GM21528 (cell line): Measurements from ENCODE around the gene OR6K6.

Experiments used
- ATAC-seq: cut with Tn5 transposase; IDR thresholded peaks from one replicate; pipeline ENCODE4 v1.9.1; 2021; ENCODE audit warnings: mild to moderate bottlenecking, moderate library complexity; ENCODE audit not compliant: unreplicated experiment, low FRiP score

Gene OR6K6

DNA sequence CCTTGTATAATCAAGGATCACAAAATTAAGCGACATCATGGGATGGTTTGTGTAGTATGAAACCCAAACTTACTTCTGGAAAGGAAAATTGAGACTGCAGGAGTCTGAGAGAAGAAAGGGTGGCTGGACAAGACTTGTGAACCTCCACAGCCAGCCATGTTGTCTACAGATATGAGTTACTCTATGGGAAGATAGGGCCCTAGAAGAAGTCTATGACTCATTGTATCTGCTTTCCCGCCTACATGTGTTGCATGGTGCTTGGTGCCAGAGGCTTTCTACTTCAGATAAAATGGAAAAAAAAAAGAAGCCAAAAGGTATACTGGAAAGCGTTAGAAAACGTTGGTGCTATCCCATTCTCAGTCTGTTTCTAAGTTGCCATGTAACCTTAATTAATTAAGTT, 45.2 kb downstream of the OR6K6 start:
- no peak for ATAC-seq

- no peak for ATAC-seq
Observed at GRCh38 chr1:158800526-158800925, 46.0 kb downstream of the OR6K6 start.

DNA sequence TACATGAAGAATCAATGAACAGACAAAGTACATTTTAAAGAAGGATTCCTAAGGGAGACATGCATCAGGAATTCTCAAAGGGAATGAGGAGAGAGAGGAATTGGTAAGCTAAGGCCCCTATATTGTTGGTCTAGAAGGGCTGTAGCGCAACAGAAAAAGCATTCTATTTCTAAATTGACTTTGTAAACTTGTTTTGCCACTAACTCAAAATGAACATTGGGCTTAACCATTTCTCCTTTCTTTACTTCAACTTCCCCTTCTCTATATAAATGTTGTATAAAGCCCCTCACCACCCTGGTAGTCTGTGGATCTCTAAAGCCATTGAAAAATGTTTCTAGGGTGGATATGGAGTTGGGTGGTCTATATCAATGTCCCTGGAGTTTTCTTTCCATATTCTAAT, 46.9 kb downstream of the OR6K6 start:
- ATAC-seq = no peak

DNA sequence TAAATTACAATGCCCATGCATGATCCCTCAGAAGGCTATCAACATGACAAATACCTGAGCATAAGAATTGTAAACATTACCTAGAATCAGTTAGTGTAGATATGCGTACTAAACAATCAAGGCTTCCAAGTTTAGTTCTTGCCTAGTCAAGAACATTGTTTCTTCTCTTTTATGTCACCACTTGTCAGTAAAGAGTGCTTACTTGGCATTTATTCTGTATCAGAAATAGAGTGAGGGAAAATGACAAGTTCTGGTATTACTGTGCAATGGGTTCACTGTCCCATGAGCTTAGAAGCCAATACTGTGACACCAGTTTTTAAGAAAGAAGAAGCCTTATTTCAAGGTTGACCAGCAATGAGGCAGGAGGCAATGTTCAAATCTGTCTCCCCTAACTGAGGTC, 49.2 kb downstream of the OR6K6 start:
- ATAC-seq = no peak
